HFF-Myc (cell line): ENCODE measurements around the gene SLC38A8.

Source experiments
- DNase-seq: peaks from one replicate; pipeline ENCODE4 v3.0.0-alpha.2; 2011; ENCODE audit warnings: low read depth; ENCODE audit errors: extremely low read depth
- H3K4me3 ChIP-seq: replicated peaks from 2 replicates; pipeline ENCODE4 v1.5.1; 2011; ENCODE audit warnings: low read depth, mild to moderate bottlenecking, control low read depth, low read length
- TF ChIP-seq, protein P1 (sequence below): IDR thresholded peaks from 2 replicates; pipeline ENCODE4 v1.5.1; 2012; ENCODE audit warnings: mild to moderate bottlenecking, low read depth, low read length, control low read depth; ENCODE audit errors: missing control alignments

SLC38A8 gene

DNA sequence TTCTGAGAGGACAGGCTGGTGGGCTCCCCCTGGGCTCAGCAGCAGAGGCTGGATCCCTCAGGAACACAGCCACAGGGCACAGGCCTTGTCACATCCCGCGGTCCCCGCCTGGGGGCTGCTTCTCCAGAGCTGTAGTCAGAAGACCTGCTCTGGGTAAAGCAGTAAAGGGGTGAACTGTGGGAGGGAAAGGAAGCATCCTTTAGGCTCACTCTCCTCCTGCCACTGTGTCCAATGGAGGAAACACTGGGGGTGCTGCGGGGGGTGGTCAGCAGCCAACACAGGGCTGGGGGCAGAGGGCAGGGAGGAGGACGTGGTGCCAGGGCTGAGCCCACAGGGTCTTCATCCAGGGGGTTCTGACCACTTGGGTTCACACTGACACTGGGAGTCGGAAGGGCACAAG is 5.0 kb upstream of the SLC38A8 start:
- TF ChIP-seq, protein P1, sequence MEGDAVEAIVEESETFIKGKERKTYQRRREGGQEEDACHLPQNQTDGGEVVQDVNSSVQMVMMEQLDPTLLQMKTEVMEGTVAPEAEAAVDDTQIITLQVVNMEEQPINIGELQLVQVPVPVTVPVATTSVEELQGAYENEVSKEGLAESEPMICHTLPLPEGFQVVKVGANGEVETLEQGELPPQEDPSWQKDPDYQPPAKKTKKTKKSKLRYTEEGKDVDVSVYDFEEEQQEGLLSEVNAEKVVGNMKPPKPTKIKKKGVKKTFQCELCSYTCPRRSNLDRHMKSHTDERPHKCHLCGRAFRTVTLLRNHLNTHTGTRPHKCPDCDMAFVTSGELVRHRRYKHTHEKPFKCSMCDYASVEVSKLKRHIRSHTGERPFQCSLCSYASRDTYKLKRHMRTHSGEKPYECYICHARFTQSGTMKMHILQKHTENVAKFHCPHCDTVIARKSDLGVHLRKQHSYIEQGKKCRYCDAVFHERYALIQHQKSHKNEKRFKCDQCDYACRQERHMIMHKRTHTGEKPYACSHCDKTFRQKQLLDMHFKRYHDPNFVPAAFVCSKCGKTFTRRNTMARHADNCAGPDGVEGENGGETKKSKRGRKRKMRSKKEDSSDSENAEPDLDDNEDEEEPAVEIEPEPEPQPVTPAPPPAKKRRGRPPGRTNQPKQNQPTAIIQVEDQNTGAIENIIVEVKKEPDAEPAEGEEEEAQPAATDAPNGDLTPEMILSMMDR = no peak
- no peak overlapping the region for H3K4me3 ChIP-seq
- no peak for DNase-seq

DNA sequence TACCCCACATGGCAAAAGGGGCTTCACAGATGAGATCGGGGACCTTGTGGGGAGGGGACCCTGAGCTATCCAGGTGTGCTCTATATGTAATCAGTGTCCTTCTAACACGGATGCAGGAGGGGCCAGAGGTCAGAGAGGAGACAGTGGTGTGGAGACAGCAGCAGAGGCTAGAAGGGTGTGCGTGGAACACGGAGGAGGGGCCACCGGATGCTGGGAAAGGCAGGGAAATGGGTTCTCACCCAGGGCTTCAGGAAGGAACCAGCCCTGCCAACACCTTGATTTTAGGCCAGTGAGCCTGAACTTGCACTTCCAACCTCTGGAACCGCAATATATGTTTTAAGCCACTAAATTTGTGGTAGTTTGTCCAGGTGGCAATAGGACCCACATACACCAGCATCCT is 4.6 kb upstream of the SLC38A8 start:
- H3K4me3 ChIP-seq = no peak overlapping the region
- no peak for DNase-seq
- TF ChIP-seq, protein P1 = no peak

DNA sequence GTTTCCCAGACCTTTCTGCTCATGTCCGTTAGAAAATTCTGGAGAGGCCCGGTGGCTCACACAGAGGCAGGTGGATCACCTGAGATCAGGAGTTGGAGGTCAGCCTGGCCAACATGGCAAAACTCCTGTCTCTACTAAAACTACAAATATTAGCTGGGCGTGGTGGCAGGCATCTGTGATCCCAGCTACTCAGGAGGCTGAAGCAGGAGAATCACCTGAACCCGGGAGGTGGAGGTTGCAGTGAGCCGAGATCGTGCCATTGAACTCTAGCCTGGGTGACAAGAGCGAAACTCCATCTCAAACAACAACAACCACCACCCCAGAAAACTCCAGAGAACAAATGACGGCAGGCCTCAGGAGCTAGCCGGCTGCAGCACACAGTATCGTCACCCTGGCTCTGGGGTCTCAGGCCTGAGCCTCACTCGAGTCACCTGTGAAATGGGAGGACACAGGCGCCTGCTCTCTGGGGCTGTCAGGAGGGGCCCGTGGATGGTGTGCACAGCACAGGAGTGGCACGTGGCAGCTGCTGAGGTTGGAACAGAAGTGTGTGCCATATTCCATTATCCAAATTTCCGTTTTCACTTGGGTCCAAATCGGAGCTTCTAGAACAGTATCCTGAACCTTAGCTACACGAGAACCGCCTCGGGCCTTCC is 3.3 kb upstream of the SLC38A8 start:
- DNase-seq = no peak
- H3K4me3 ChIP-seq = no peak overlapping the region
- TF ChIP-seq, protein P1 = no peak

DNA sequence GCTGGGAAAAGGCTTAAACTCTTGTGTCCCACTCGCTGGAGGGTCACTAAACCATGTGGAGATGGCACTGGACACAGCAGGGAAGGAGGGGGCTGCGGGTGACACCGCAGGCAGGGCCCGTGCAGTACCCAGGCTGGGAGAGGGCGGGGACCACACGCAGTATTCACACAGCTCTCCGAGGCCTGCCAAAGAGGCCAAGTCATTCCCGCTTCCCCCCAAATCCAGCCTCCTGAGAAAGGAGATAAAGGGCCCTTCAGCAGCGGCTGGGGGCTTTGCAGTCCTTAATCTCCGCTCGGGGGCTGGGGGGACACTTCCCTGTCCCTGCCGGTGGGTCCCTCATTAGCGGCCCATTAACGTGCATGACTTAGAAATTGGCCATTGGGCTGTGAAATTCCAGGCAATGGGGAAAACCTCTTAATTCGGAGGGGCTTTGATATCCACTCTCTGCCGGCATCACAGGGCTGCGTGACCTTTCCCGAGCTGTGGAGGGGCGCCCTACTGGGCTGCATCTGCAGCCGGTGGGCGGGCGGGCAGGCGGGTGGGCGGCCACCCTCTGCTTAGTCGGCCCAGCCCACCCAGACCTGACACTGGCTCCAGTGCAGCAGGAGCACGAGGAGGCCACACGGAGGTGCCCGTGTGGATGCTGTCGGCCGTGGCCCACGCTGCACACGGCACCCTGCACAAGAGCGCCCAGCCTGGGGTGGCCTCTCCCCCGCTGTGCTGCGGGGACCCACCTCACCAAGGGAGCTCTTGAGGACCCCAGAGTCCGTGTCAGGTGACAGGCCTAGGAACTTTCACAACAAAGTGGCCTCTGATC is 2.6 kb upstream of the SLC38A8 start:
- no peak overlapping the region for H3K4me3 ChIP-seq
- TF ChIP-seq, protein P1 = no peak
- no peak for DNase-seq

DNA sequence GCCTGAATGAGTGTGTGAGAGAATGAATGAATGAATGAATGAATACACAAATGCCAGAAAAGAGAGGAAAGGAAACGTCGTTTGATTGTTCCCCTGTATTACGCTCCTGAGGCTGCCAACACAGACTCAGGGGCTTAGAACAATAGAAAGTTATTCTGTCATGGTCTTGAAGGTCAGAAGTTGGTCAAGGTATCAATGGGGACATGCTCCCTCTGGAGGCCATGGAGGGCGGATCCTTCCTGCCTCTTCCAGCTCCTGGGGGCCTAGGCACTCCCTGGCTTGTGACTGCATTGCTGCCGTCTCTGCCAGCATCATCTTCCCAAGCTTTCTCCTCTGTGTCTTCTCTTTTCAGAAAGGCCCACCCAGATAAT is 1.5 kb upstream of the SLC38A8 start:
- no peak for DNase-seq
- TF ChIP-seq, protein P1 = peak; percentile 58
- H3K4me3 ChIP-seq = no peak overlapping the region

DNA sequence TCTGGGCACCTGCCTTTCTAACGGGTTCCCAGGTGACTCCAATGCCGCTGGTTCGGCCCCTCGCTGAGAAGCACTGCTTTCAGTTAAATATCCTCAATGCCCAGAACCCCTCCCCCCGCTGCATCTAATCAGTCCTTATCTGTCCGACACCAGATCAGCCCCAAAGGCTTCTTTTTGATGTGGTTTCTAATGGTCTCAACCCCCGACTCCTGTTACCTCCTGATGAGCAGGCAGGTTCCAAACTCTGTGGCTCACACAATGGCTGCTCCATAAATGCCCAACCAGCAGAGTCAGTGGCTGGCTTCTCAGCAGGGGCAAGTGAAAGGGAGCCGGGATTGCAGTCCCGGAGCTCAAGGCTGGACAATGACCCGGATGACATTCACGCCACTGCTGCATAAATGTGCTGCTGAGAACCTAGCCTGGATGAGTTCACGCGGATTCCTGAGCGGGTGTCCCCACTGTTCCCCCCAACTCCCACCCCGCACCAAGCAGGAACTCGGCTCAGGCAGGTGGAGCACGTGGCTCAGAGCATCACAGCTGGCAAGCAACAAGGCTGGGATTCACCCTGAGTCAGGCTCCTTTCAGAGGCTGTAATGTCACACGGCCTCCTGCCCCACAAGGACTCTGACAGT is 1.0 kb upstream of the SLC38A8 start:
- no peak overlapping the region for H3K4me3 ChIP-seq
- no peak for DNase-seq
- TF ChIP-seq, protein P1 = no peak
